A549 (cell line): Measurements from ENCODE around the gene EWSR1. TPM values are rescaled to one million over a fixed set of nuclear protein-coding genes. Genes with fewer than 3 reads are reported as not detected.

Experiments
- ATAC-seq, 2 experiments: fragments of 200-7000 bp in 1 of 2; fragments of >200 bp in 1 of 2; cut with Nextera tagmentation in 1 of 2; cut with Tn5 transposase in 1 of 2; 3 replicates each; pipeline versions ENCODE4 v1.8.0 to v1.9.1; 2018 to 2020; ENCODE audit warnings: mild to moderate bottlenecking in 1 of 2, moderate library complexity in 1 of 2
- CTCF ChIA-PET: fragments of 300-600 bp; sonication (Branson Sonifier 250); formaldehyde crosslinking; extraction: SDS; loops from one replicate; lab custom pipeline; 2021; ENCODE audit warnings: antibody characterized with exemption, inconsistent platforms; lab: Yijun Ruan, JAX
- POLR2A ChIA-PET: fragments of 350-600 bp; formaldehyde crosslinking; extraction: SDS; loops from one replicate; lab custom pipeline; 2021; ENCODE audit warnings: antibody characterized with exemption, inconsistent platforms; lab: Yijun Ruan, JAX
- DNase-seq, 2 experiments: peaks; one replicate each; pipeline versions ENCODE4 v3.0.0 to v3.0.0-alpha.2; 2011 to 2016; ENCODE audit warnings: low read depth in 1 of 2, low spot score in 1 of 2
- FAIRE-seq: peaks from 2 replicates; lab custom pipeline; 2011; peaks lifted over from hg19 to GRCh38; lab: Jason Lieb, UNC
- H3K27ac ChIP-seq, 2 experiments: fragments of >200 bp; sonication (Bioruptor Twin); formaldehyde crosslinking; 3 replicates each; pipeline ENCODE4 v1.5.1; 2016 to 2017
- H3K4me1 ChIP-seq: fragments of >200 bp; sonication (Bioruptor Twin); formaldehyde crosslinking; 3 replicates; pipeline ENCODE4 v1.6.1; 2016
- H3K4me2 ChIP-seq: fragments of >200 bp; sonication (Bioruptor Twin); formaldehyde crosslinking; 3 replicates; pipeline ENCODE4 v1.6.1; 2016
- H3K4me3 ChIP-seq: fragments of >200 bp; sonication (Bioruptor Twin); formaldehyde crosslinking; 3 replicates; pipeline ENCODE4 v1.5.1; 2016
- H3K9me3 ChIP-seq: fragments of >200 bp; sonication (Bioruptor Twin); formaldehyde crosslinking; 3 replicates; pipeline ENCODE4 v1.6.1; 2016
- BCL3 ChIP-seq: fragments of >200 bp; sonication (Bioruptor Twin); formaldehyde crosslinking; IDR thresholded peaks from 3 replicates; pipeline ENCODE4 v1.6.1; 2016
- BHLHE40 ChIP-seq: IDR thresholded peaks from 2 replicates; pipeline ENCODE4 v1.6.1; 2012; ENCODE audit warnings: low read depth, low read length, inconsistent platforms
- CBX2 ChIP-seq: fragments of 200-600 bp; sonication (generic); IDR thresholded peaks from 2 replicates; pipeline ENCODE4 v1.6.1; 2016; ENCODE audit warnings: low read depth, mild to moderate bottlenecking, borderline replicate concordance
- CEBPB ChIP-seq, 2 experiments: fragments of >200 bp in 1 of 2; sonication (Bioruptor Twin) in 1 of 2; formaldehyde crosslinking in 1 of 2; IDR thresholded peaks; 2 replicates each; pipeline ENCODE4 v1.6.1; 2012 to 2016
- EHMT2 ChIP-seq: fragments of 200-600 bp; sonication (generic); IDR thresholded peaks from 2 replicates; pipeline ENCODE4 v1.6.1; 2016; ENCODE audit warnings: antibody characterized with exemption, low read depth, mild to moderate bottlenecking, moderate library complexity
- EP300 ChIP-seq, 2 experiments: fragments of >200 bp; sonication (Bioruptor Twin); formaldehyde crosslinking; IDR thresholded peaks; 2 replicates in 1 of 2; 3 replicates in 1 of 2; pipeline ENCODE4 v1.6.1; 2016 to 2017
- FOSL2 ChIP-seq, 2 experiments: fragments of 450-650 bp in 1 of 2; fragments of >200 bp in 1 of 2; sonication (Bioruptor Twin) in 1 of 2; formaldehyde crosslinking; IDR thresholded peaks; 2 replicates each; pipeline versions ENCODE4 v1.5.0 to v1.6.1; 2016 to 2020; ENCODE audit warnings: mild to moderate bottlenecking in 1 of 2, moderate library complexity in 1 of 2
- FOXS1 ChIP-seq: fragments of 250-450 bp; sonication (Bioruptor Pico); IDR thresholded peaks from 2 replicates; pipeline ENCODE4 v1.5.0; 2020; ENCODE audit warnings: mild to moderate bottlenecking, moderate library complexity
- HDAC2 ChIP-seq: fragments of 200-600 bp; sonication (generic); IDR thresholded peaks from 2 replicates; pipeline ENCODE4 v1.6.1; 2016
- HOXA7 ChIP-seq: fragments of 250-450 bp; sonication (Bioruptor Pico); IDR thresholded peaks from 2 replicates; pipeline ENCODE4 v1.5.0; 2020; ENCODE audit warnings: mild to moderate bottlenecking, moderate library complexity
- HOXB13 ChIP-seq: fragments of 250-450 bp; sonication (Bioruptor Pico); IDR thresholded peaks from 2 replicates; pipeline ENCODE4 v1.5.0; 2020; ENCODE audit warnings: low read depth, mild to moderate bottlenecking, moderate library complexity
- JUN ChIP-seq, 2 experiments: fragments of >200 bp; sonication (Bioruptor Twin); formaldehyde crosslinking; IDR thresholded peaks; 2 replicates in 1 of 2; 3 replicates in 1 of 2; pipeline ENCODE4 v1.6.1; 2016 to 2017
- JUNB ChIP-seq: fragments of >200 bp; sonication (Bioruptor Twin); formaldehyde crosslinking; IDR thresholded peaks from 2 replicates; pipeline ENCODE4 v1.6.1; 2016
- KDM1A ChIP-seq: fragments of 200-600 bp; sonication (generic); IDR thresholded peaks from 2 replicates; pipeline ENCODE4 v1.6.1; 2016; ENCODE audit warnings: low read depth, mild to moderate bottlenecking
- KDM5A ChIP-seq: fragments of 200-600 bp; sonication (generic); IDR thresholded peaks from 2 replicates; pipeline ENCODE4 v1.6.1; 2016; ENCODE audit warnings: antibody characterized with exemption, mild to moderate bottlenecking
- MAFK ChIP-seq: fragments of 450-650 bp; IDR thresholded peaks from 2 replicates; pipeline ENCODE4 v1.6.1; 2014; ENCODE audit not compliant: partially characterized antibody
- NPAS2 ChIP-seq: fragments of 250-450 bp; sonication (Bioruptor Pico); IDR thresholded peaks from 2 replicates; pipeline ENCODE4 v1.8.0; 2022; ENCODE audit warnings: mild to moderate bottlenecking, moderate library complexity, borderline replicate concordance
- NR3C1 ChIP-seq: fragments of >200 bp; sonication (Bioruptor Twin); formaldehyde crosslinking; IDR thresholded peaks from 3 replicates; pipeline ENCODE4 v1.6.1; 2017
- PBX3 ChIP-seq: IDR thresholded peaks from 2 replicates; pipeline ENCODE4 v1.6.1; 2012
- POLR2A ChIP-seq: IDR thresholded peaks from 2 replicates; pipeline ENCODE4 v1.6.1; 2012; ENCODE audit warnings: mild to moderate bottlenecking, low read length
- RAD21 ChIP-seq, 2 experiments: fragments of >200 bp in 1 of 2; sonication (Bioruptor Twin) in 1 of 2; formaldehyde crosslinking in 1 of 2; IDR thresholded peaks in 1 of 2; conservative IDR thresholded peaks in 1 of 2; 2 replicates in 1 of 2; 3 replicates in 1 of 2; pipeline ENCODE4 v1.6.1; 2012 to 2018; ENCODE audit warnings: inconsistent platforms in 1 of 2
- SMC3 ChIP-seq: fragments of >200 bp; sonication (Bioruptor Twin); formaldehyde crosslinking; IDR thresholded peaks from 3 replicates; pipeline ENCODE4 v1.6.1; 2018; ENCODE audit warnings: inconsistent platforms
- SREBF2 ChIP-seq: fragments of 450-650 bp; IDR thresholded peaks from 2 replicates; pipeline ENCODE4 v1.6.1; 2014; ENCODE audit warnings: mild to moderate bottlenecking, moderate library complexity
- ZFP36 ChIP-seq: fragments of 450-650 bp; IDR thresholded peaks from 2 replicates; pipeline ENCODE4 v1.6.1; 2014; ENCODE audit warnings: borderline replicate concordance; ENCODE audit not compliant: partially characterized antibody
- WGBS: methylation state at CpG from one replicate; pipeline ENCODE4 v1.1.6; 2017; ENCODE audit errors: missing lambda C conversion rate; 5-methylcytosine and 5-hydroxymethylcytosine counted together
- polyA plus RNA-seq, 4 experiments: library from polyadenylated mRNA; depleted of rRNA in 3 of 4; stranded (reverse); fragments of >200 nt; fragmentation: RNase III in 1 of 4; extraction: RNeasy Plus Mini Kit Qiagen cat#74134 plus additional on column Dnase treatment in 1 of 4; gene quantifications; 2 replicates in 3 of 4; 3 replicates in 1 of 4; pipeline ENCODE4 v1.2.3, GENCODE V29; 2011 to 2017
- TF ChIP-seq, protein P1 (sequence below): fragments of 200-600 bp; sonication (generic); IDR thresholded peaks from 2 replicates; pipeline ENCODE4 v1.6.1; 2016; ENCODE audit warnings: antibody characterized with exemption, mild to moderate bottlenecking, moderate library complexity

EWSR1 gene
- polyA plus RNA-seq, 2 of the 4 experiments (the other 2 are of a cell fraction) = 146 to 281 TPM

GRCh38 chr22:29330291-29330690, 62.2 kb downstream of the EWSR1 start:
- no peaks in the 10 kb centered on the region for H3K9me3 ChIP-seq
- peaks cover 3% of the 10 kb centered on the region; the same call in 2 of the 3 replicates for H3K4me1 ChIP-seq
- no peak overlapping the region for H3K27ac ChIP-seq
- no peak overlapping the region for H3K4me3 ChIP-seq
- POLR2A ChIA-PET = no interaction called here
- TF ChIP-seq KDM1A (no peak), JUN (IDR thresholded peaks at IDR 0.05) (no peak), EHMT2 (no peak), PBX3 (no peak), SMC3 (no peak), JUNB (no peak), BCL3 (no peak), EP300 (IDR thresholded peaks at IDR 0.05) (no peak), CEBPB (IDR thresholded peaks at IDR 0.05) (no peak), RAD21 (conservative IDR thresholded peaks at IDR 0.05 in 1 of 2, IDR thresholded peaks at IDR 0.05 in 1 of 2) (no peak), HOXA7 (no peak), POLR2A (no peak), NPAS2 (no peak), FOXS1 (CRISPR knock-in tag) (no peak)
- TF ChIP-seq, protein P1, sequence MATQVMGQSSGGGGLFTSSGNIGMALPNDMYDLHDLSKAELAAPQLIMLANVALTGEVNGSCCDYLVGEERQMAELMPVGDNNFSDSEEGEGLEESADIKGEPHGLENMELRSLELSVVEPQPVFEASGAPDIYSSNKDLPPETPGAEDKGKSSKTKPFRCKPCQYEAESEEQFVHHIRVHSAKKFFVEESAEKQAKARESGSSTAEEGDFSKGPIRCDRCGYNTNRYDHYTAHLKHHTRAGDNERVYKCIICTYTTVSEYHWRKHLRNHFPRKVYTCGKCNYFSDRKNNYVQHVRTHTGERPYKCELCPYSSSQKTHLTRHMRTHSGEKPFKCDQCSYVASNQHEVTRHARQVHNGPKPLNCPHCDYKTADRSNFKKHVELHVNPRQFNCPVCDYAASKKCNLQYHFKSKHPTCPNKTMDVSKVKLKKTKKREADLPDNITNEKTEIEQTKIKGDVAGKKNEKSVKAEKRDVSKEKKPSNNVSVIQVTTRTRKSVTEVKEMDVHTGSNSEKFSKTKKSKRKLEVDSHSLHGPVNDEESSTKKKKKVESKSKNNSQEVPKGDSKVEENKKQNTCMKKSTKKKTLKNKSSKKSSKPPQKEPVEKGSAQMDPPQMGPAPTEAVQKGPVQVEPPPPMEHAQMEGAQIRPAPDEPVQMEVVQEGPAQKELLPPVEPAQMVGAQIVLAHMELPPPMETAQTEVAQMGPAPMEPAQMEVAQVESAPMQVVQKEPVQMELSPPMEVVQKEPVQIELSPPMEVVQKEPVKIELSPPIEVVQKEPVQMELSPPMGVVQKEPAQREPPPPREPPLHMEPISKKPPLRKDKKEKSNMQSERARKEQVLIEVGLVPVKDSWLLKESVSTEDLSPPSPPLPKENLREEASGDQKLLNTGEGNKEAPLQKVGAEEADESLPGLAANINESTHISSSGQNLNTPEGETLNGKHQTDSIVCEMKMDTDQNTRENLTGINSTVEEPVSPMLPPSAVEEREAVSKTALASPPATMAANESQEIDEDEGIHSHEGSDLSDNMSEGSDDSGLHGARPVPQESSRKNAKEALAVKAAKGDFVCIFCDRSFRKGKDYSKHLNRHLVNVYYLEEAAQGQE = no peak
- CTCF ChIA-PET = interaction anchor here (0.7 to 1.4 kb wide), 3 partner anchors 9 to 29 kb away, joined by 3 to 5 read pairs (median 3); no protein-coding TSS in a partner anchor
- whole genome bisulfite sequencing = 95% methylated on average over 5 of the region's 19 CpGs
- FAIRE-seq (no peak), DNase-seq (no peak), ATAC-seq (no peak)
- H3K4me2 ChIP-seq = no peak overlapping the region

DNA sequence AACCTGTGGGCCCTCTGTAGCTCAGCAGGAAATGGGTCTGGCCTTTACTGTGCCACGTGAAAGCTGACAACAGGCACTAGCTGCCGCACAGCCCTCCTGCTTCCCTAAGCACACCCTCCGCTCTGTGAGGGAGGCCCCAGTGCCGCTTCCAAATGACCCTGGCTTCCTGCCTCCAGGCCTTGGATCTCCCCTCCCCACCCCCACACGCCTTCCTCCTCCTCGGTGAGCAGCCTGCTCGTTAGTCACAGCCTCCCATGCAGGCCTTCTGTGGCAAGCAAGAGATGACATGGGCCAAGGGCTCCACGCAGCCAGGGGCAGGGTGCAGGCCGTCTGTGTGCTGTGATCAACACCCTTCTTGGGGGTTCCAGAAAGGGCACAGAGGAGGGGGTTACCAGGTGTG, 62.7 kb downstream of the EWSR1 start:
- POLR2A ChIA-PET = no interaction called here

DNA sequence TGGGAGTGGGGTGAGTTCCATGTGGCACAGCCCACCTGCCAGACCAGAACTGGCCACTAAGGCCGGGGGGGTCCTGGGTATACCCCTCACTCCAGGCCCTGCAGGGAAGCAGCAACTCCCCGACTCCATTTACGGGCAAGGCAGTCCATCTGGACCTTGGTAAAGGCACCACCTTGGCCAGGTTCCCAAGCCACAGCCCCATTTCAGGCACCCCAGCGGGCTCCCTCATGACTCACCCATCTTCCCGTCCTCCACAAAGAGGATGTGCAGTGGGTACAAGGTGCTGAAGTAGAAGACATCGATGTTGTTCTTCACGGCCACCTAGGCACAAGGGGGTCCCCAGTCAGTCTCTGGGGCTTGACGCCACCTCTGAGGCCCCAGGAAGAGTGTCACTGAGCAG, 63.1 kb downstream of the EWSR1 start:
- FAIRE-seq = no peak
- no peak overlapping the region for H3K4me2 ChIP-seq
- DNase-seq = no peak

More for the DNA sequence above, 62.7 kb downstream of the EWSR1 start:
- H3K4me2 ChIP-seq = no peak overlapping the region
- no peak overlapping the region for H3K27ac ChIP-seq
- 97% methylated on average over 4 of the region's 9 CpGs for WGBS
- H3K4me1 ChIP-seq = peaks cover 5% of the 10 kb centered on the region; the same call in 2 of the 3 replicates
- FAIRE-seq = no peak
- no peak for ATAC-seq
- CTCF ChIA-PET = interaction anchor here (1.4 kb wide), 1 partner anchor 28 kb away, joined by 5 read pairs; no protein-coding TSS in a partner anchor
- no peak for DNase-seq
- H3K9me3 ChIP-seq = no peaks in the 10 kb centered on the region
- no peak overlapping the region for H3K4me3 ChIP-seq
- TF ChIP-seq JUNB = no peak
- TF ChIP-seq KDM1A = no peak
- TF ChIP-seq MAFK = no peak
- no peak for TF ChIP-seq HDAC2
- no peak for TF ChIP-seq RAD21 (conservative IDR thresholded peaks at IDR 0.05 in 1 of 2, IDR thresholded peaks at IDR 0.05 in 1 of 2)
- TF ChIP-seq BHLHE40 = no peak
- no peak for TF ChIP-seq FOXS1 (CRISPR knock-in tag)
- no peak for TF ChIP-seq NR3C1
- TF ChIP-seq SMC3 = no peak

More for the DNA sequence above, 63.1 kb downstream of the EWSR1 start:
- ATAC-seq = no peak
- H3K9me3 ChIP-seq = no peaks in the 10 kb centered on the region
- ChIA-PET CTCF (interaction anchor here (1.4 kb wide), 1 partner anchor 28 kb away, joined by 5 read pairs; no protein-coding TSS in a partner anchor), POLR2A (no interaction called here)
- H3K4me3 ChIP-seq = no peak overlapping the region
- 80% methylated on average over 3 of the region's 8 CpGs for WGBS
- no peak overlapping the region for H3K27ac ChIP-seq
- H3K4me1 ChIP-seq = peaks cover 5% of the 10 kb centered on the region; the same call in 2 of the 3 replicates
- TF ChIP-seq FOSL2 (IDR thresholded peaks at IDR 0.05) (no peak), FOSL2 (CRISPR knock-in tag; IDR thresholded peaks at IDR 0.05) (no peak), SREBF2 (no peak), CBX2 (no peak), HOXB13 (CRISPR knock-in tag) (no peak), ZFP36 (no peak), HOXA7 (no peak), HDAC2 (no peak), KDM5A (no peak)
